WTC11 (cell line): ENCODE data around the gene SWT1. TPM values are rescaled to one million over a fixed set of nuclear protein-coding genes. Genes with fewer than 3 reads are reported as not detected.

Experiments
- ATAC-seq: fragments of 200-7000 bp; cut with Tn5 transposase; 2 replicates; pipeline ENCODE4 v1.10.0; 2021; ENCODE audit warnings: mild to moderate bottlenecking, moderate library complexity
- CTCF ChIA-PET: fragments of 300-600 bp; sonication (Branson Sonifier 250); formaldehyde crosslinking; loops from one replicate; lab custom pipeline; 2021; ENCODE audit warnings: antibody characterized with exemption; lab: Charles Lee
- POLR2A ChIA-PET: fragments of 350-600 bp; sonication (Branson Sonifier 250); formaldehyde crosslinking; loops from one replicate; lab custom pipeline; 2021; ENCODE audit warnings: antibody characterized with exemption; lab: Charles Lee
- DNase-seq: peaks from one replicate; pipeline ENCODE4 v3.0.0; 2021; ENCODE audit warnings: low spot score
- H3K27ac Mint-ChIP-seq: 2 replicates; pipeline ENCODE4 v1.8.0; 2021; ENCODE audit warnings: mixed read lengths
- H3K27me3 Mint-ChIP-seq: 2 replicates; pipeline ENCODE4 v1.8.0; 2021; ENCODE audit warnings: low read depth, mild to moderate bottlenecking, moderate library complexity, mixed read lengths
- H3K36me3 Mint-ChIP-seq: 2 replicates; pipeline ENCODE4 v1.8.0; 2021; ENCODE audit warnings: mixed read lengths
- H3K4me1 Mint-ChIP-seq: 2 replicates; pipeline ENCODE4 v1.8.0; 2022; ENCODE audit warnings: mixed read lengths
- H3K4me3 Mint-ChIP-seq: 2 replicates; pipeline ENCODE4 v1.8.0; 2021; ENCODE audit warnings: mild to moderate bottlenecking, moderate library complexity, mixed read lengths
- H3K9me3 Mint-ChIP-seq: 2 replicates; pipeline ENCODE4 v1.8.0; 2021; ENCODE audit warnings: mixed read lengths
- ARID4B ChIP-seq: sonication (generic); formaldehyde crosslinking; IDR thresholded peaks from 2 replicates; pipeline ENCODE4 v1.8.0; 2023; ENCODE audit warnings: missing genetic modification reagents, mild to moderate bottlenecking, borderline replicate concordance
- ATF1 ChIP-seq: sonication (generic); formaldehyde crosslinking; IDR thresholded peaks from 2 replicates; pipeline ENCODE4 v1.8.1; 2023; ENCODE audit warnings: mild to moderate bottlenecking, moderate library complexity, missing genetic modification reagents
- ETV6 ChIP-seq: sonication (generic); formaldehyde crosslinking; IDR thresholded peaks from 2 replicates; pipeline ENCODE4 v1.8.1; 2022; ENCODE audit warnings: mild to moderate bottlenecking, missing genetic modification reagents
- HMGXB4 ChIP-seq: sonication (generic); formaldehyde crosslinking; IDR thresholded peaks from 2 replicates; pipeline ENCODE4 v1.8.1; 2023; ENCODE audit warnings: mild to moderate bottlenecking, moderate library complexity, missing genetic modification reagents
- IRF1 ChIP-seq: sonication (generic); formaldehyde crosslinking; IDR thresholded peaks from 2 replicates; pipeline ENCODE4 v1.8.0; 2023; ENCODE audit warnings: missing genetic modification reagents
- KAT7 ChIP-seq: sonication (generic); formaldehyde crosslinking; IDR thresholded peaks from 2 replicates; pipeline ENCODE4 v1.8.1; 2023; ENCODE audit warnings: missing genetic modification reagents, mild to moderate bottlenecking, borderline replicate concordance
- NFATC4 ChIP-seq: fragments of 250-450 bp; sonication (Bioruptor Pico); IDR thresholded peaks from 2 replicates; pipeline ENCODE4 v1.9.0; 2021; ENCODE audit warnings: mild to moderate bottlenecking
- NFYB ChIP-seq: sonication (generic); formaldehyde crosslinking; conservative IDR thresholded peaks from 2 replicates; pipeline ENCODE4 v1.8.0; 2022; ENCODE audit warnings: low read depth, missing genetic modification reagents
- OVOL2 ChIP-seq: fragments of 250-450 bp; sonication (Bioruptor Pico); IDR thresholded peaks from 2 replicates; pipeline ENCODE4 v1.9.0; 2021; ENCODE audit warnings: mild to moderate bottlenecking, borderline replicate concordance
- PRDM15 ChIP-seq: sonication (generic); formaldehyde crosslinking; IDR thresholded peaks from 2 replicates; pipeline ENCODE4 v1.8.0; 2022; ENCODE audit warnings: missing genetic modification reagents
- SP1 ChIP-seq: sonication (generic); formaldehyde crosslinking; conservative IDR thresholded peaks from 2 replicates; pipeline ENCODE4 v1.8.1; 2022; ENCODE audit warnings: missing genetic modification reagents
- ZNF121 ChIP-seq: sonication (generic); formaldehyde crosslinking; IDR thresholded peaks from 2 replicates; pipeline ENCODE4 v1.8.0; 2023; ENCODE audit warnings: missing genetic modification reagents
- ZNF232 ChIP-seq: sonication (generic); formaldehyde crosslinking; IDR thresholded peaks from 2 replicates; pipeline ENCODE4 v1.8.0; 2022; ENCODE audit warnings: mild to moderate bottlenecking, missing genetic modification reagents
- ZNF317 ChIP-seq: sonication (generic); formaldehyde crosslinking; IDR thresholded peaks from 2 replicates; pipeline ENCODE4 v1.8.1; 2023; ENCODE audit warnings: low read depth, mild to moderate bottlenecking, moderate library complexity, missing genetic modification reagents, borderline replicate concordance
- ZNF512 ChIP-seq: sonication (generic); formaldehyde crosslinking; IDR thresholded peaks from 2 replicates; pipeline ENCODE4 v1.8.1; 2022; ENCODE audit warnings: missing genetic modification reagents, borderline replicate concordance
- total RNA-seq: library from RNA; stranded (reverse); gene quantifications from 3 replicates; pipeline ENCODE4 v1.2.3, GENCODE V29; 2021

The SWT1 gene
- total RNA-seq, 1 experiment from 2014 or later: 5.8 TPM

- ChIA-PET CTCF (interaction anchor here (0.8 to 1.8 kb wide), 4 partner anchors 246 to 366 kb away, joined by 3 to 7 read pairs (median 6); no protein-coding TSS in a partner anchor), POLR2A (interaction anchor here (0.5 kb wide), 1 partner anchor 13 kb away, joined by 3 read pairs; no protein-coding TSS in a partner anchor)
- TF ChIP-seq PRDM15 (CRISPR knock-in tag): peak; percentile 60
- no peak for TF ChIP-seq NFYB (CRISPR knock-in tag)
- no peaks in the 10 kb centered on the region for H3K9me3 Mint-ChIP-seq
- H3K4me3 Mint-ChIP-seq: peak overlapping the region; percentile 93
- ATAC-seq: no peak
- peaks cover 24% of the 10 kb centered on the region for H3K36me3 Mint-ChIP-seq
- H3K4me1 Mint-ChIP-seq: peaks cover 61% of the 10 kb centered on the region
- peak overlapping the region; percentile 76 for H3K27ac Mint-ChIP-seq
- no peaks in the 10 kb centered on the region for H3K27me3 Mint-ChIP-seq
- no peak for DNase-seq
These were observed 157.4 kb downstream of the SWT1 start for GRCh38 chr1:185314411-185314810.

- ATAC-seq (no peak), DNase-seq (no peak)
- Mint-ChIP-seq H3K4me1 (peaks cover 61% of the 10 kb centered on the region), H3K9me3 (peaks cover 4% of the 10 kb centered on the region), H3K4me3 (peak overlapping the region; percentile 93), H3K27me3 (no peaks in the 10 kb centered on the region), H3K36me3 (peaks cover 23% of the 10 kb centered on the region), H3K27ac (peak overlapping the region; percentile 61)
- TF ChIP-seq ZNF121: no peak
- TF ChIP-seq ZNF232 (CRISPR knock-in tag): no peak
- no peak for TF ChIP-seq ZNF512 (CRISPR knock-in tag)
- CTCF ChIA-PET: interaction anchor here (1.6 to 2.9 kb wide), 3 partner anchors 244 to 355 kb away, joined by 8 to 31 read pairs (median 12); no protein-coding TSS in a partner anchor
- POLR2A ChIA-PET: interaction anchor here (0.6 to 1.2 kb wide), 3 partner anchors 37 to 331 kb away, joined by 3 read pairs; no protein-coding TSS in a partner anchor
These were observed 158.6 kb downstream of the SWT1 start for GRCh38 chr1:185315445-185316071.

- no peaks in the 10 kb centered on the region for H3K27me3 Mint-ChIP-seq
- peak; percentile 53 for ATAC-seq
- DNase-seq: peak; percentile 90
- peaks cover 57% of the 10 kb centered on the region for H3K4me1 Mint-ChIP-seq
- H3K9me3 Mint-ChIP-seq: peaks cover 13% of the 10 kb centered on the region
- ChIA-PET POLR2A (interaction anchor here (0.7 to 1.5 kb wide), 10 partner anchors 16 to 364 kb away, joined by 3 to 7 read pairs (median 4); partner anchors contain the start of genes RNF2 and TRMT1L), CTCF (interaction anchor here (0.6 to 2.9 kb wide), 18 partner anchors 16 to 1059 kb away, joined by 3 to 31 read pairs (median 4); partner anchors contain the start of genes SWT1 and TPR)
- peak overlapping the region; percentile 93 for H3K4me3 Mint-ChIP-seq
- H3K27ac Mint-ChIP-seq: peak overlapping the region; percentile 95
- H3K36me3 Mint-ChIP-seq: peaks cover 26% of the 10 kb centered on the region
- TF ChIP-seq NFYB (CRISPR knock-in tag): peak; percentile 77
- no peak for TF ChIP-seq IRF1
- TF ChIP-seq ARID4B (CRISPR knock-in tag): no peak
- TF ChIP-seq ETV6 (CRISPR knock-in tag): peak; percentile 21; the same call in 1 of the 2 replicates
- TF ChIP-seq NFATC4: no peak
- peak; percentile 13; the same call in 1 of the 2 replicates for TF ChIP-seq KAT7 (CRISPR knock-in tag)
- 0 out of 2 replicates have a peak, but pooled peaks have one; percentile 80 for TF ChIP-seq ATF1 (CRISPR knock-in tag)
- peak; percentile 0; the same call in 1 of the 2 replicates for TF ChIP-seq HMGXB4 (CRISPR knock-in tag)
- TF ChIP-seq ZNF317 (CRISPR knock-in tag): no peak
- TF ChIP-seq SP1 (CRISPR knock-in tag): peak; percentile 54
- no peak for TF ChIP-seq OVOL2 (CRISPR knock-in tag)
These were observed 159.4 kb downstream of the SWT1 start for GRCh38 chr1:185316163-185317033.
